Adrenal gland (tissue), 12 donors: ENCODE results near the gene CPLX4. TPM values are rescaled to one million over a fixed set of nuclear protein-coding genes. Genes with fewer than 3 reads are reported as not detected.

Source experiments
- DNase-seq, 7 donors: peaks; one replicate each; pipeline ENCODE4 v3.0.0-alpha.2; 2019 to 2020
- H3K27ac ChIP-seq, 5 donors: fragments of 200-600 bp; sonication (generic) in 4 of 5; 1 replicate in 3 of 5; 2 replicates in 2 of 5; pipeline versions ENCODE4 v1.5.1 to v1.8.0; 2016 to 2020; ENCODE audit warnings: mild to moderate bottlenecking in 1 of 5
- H3K27me3 ChIP-seq: fragments of 200-600 bp; 2 replicates; pipeline ENCODE4 v1.8.0; 2021
- H3K36me3 ChIP-seq, 2 donors: fragments of 200-600 bp; replicated peaks in 1 of 2; 1 replicate in 1 of 2; 2 replicates in 1 of 2; pipeline versions ENCODE4 v1.5.1 to v1.8.0; 2018 to 2022
- H3K4me1 ChIP-seq, 2 donors: fragments of 200-600 bp; replicated peaks in 1 of 2; 1 replicate in 1 of 2; 2 replicates in 1 of 2; pipeline versions ENCODE4 v1.5.1 to v1.8.0; 2018 to 2021
- H3K4me3 ChIP-seq, 4 donors: fragments of 200-600 bp; sonication (generic) in 3 of 4; one replicate each; pipeline ENCODE4 v1.5.1; 2016 to 2018
- H3K9me3 ChIP-seq, 3 donors: fragments of 200-600 bp; sonication (generic) in 1 of 3; replicated peaks in 1 of 3; 1 replicate in 2 of 3; 2 replicates in 1 of 3; pipeline versions ENCODE4 v1.5.1 to v1.8.0; 2016 to 2021
- CTCF ChIP-seq, 6 experiments: fragments of 450-650 bp in 4 of 6; fragments of 200-600 bp in 2 of 6; sonication (generic) in 1 of 6; IDR thresholded peaks; 1 replicate in 5 of 6; 2 replicates in 1 of 6; pipeline versions ENCODE4 v1.5.1 to v1.8.0; 2016 to 2021; ENCODE audit warnings: antibody characterized with exemption in 6 of 6, mild to moderate bottlenecking in 2 of 6, moderate library complexity in 1 of 6
- POLR2A ChIP-seq, 2 donors: fragments of 450-650 bp; IDR thresholded peaks; one replicate each; pipeline ENCODE4 v1.6.1; 2017; ENCODE audit warnings: antibody characterized with exemption in 2 of 2, mild to moderate bottlenecking in 2 of 2, moderate library complexity in 1 of 2
- WGBS, 4 donors: extraction: QIAGEN DNeasy Blood & Tissue Kit in 2 of 4; methylation state at CpG; one replicate each; pipeline versions ENCODE4 v1.1.5 to v1.1.7; 2013 to 2017; 5-methylcytosine and 5-hydroxymethylcytosine counted together
- intact Hi-C, 2 donors: fragments of 100-400 bp; cut with DNase I; formaldehyde crosslinking; loops; one replicate each; pipeline versions ENCODE4 v1.14.1 to v1.15.0; 2022 to 2023
- polyA plus RNA-seq, 3 donors: library from polyadenylated mRNA; stranded (reverse); fragments of 200-250 nt in 2 of 3; fragments of 350-450 nt in 1 of 3; fragmentation: Illumina TruSeq in 1 of 3; extraction: RNeasy Lipid Tissue Mini Kit (QIAGEN cat#74804) in 1 of 3; gene quantifications; one replicate each; pipeline ENCODE4 v1.2.3, GENCODE V29; 2013 to 2014
- total RNA-seq, 9 donors: library from RNA; depleted of rRNA in 4 of 9; stranded (reverse); fragments of >200 nt in 4 of 9; fragments of 120-200 nt in 1 of 9; fragmentation: NEBNext Ultra II Directional in 1 of 9; extraction: Animal tissue kit (Norgen Biotek cat#: 25700) in 1 of 9; gene quantifications; one replicate each; pipeline versions ENCODE4 v1.1.0 to v1.2.4, GENCODE V29; 2013 to 2023
- donor health status: healthy with polysubstance abuse.
- donor health status: Bipolar disorder and iron deficiency.
- donor health status: DM: yes; HTN: yes; CAD: no.
- donor health status: DM: no; HTN: no; CAD: no.
- donor health status: DM: no; HTN: no; CAD: no.
- donor health status: DM: yes; HTN: yes; CAD: no.

The CPLX4 gene
- total and polyA plus RNA-seq, 12 donors: 0.11 TPM; not detected in 11

- Histone ChIP-seq H3K27me3 (peaks cover 81% of the 10 kb centered on the region), H3K9me3 (no peaks in the 10 kb centered on the region), H3K4me1 (no peaks in the 10 kb centered on the region), H3K36me3 (no peaks in the 10 kb centered on the region), H3K27ac (no peak overlapping the region), H3K4me3 (no peak overlapping the region)
- no peak for DNase-seq
- WGBS, 4 donors: 6 to 25% (median 17%) methylated on average over 1 of the region's 1 CpG
- intact Hi-C loops: no loop called here
- no peak for TF ChIP-seq CTCF (IDR thresholded peaks at IDR 0.05)
- TF ChIP-seq POLR2A (IDR thresholded peaks at IDR 0.05): no peak
Observed at GRCh38 chr18:59266459-59266858, 52.0 kb downstream of the CPLX4 start.

- Histone ChIP-seq H3K27me3 (peaks cover 76% of the 10 kb centered on the region), H3K9me3 (no peaks in the 10 kb centered on the region), H3K36me3 (no peaks in the 10 kb centered on the region), H3K4me1 (no peaks in the 10 kb centered on the region), H3K27ac (no peak overlapping the region), H3K4me3 (no peak overlapping the region)
- DNase-seq: no peak
- 5 to 24% (median 8%) methylated on average over 7 to 12 of the region's 12 CpGs for WGBS, 4 donors
- TF ChIP-seq CTCF (IDR thresholded peaks at IDR 0.05) (no peak), POLR2A (IDR thresholded peaks at IDR 0.05) (no peak)
- intact Hi-C loops: no loop called here
Observed at GRCh38 chr18:59265974-59266369, 52.5 kb downstream of the CPLX4 start.

DNA sequence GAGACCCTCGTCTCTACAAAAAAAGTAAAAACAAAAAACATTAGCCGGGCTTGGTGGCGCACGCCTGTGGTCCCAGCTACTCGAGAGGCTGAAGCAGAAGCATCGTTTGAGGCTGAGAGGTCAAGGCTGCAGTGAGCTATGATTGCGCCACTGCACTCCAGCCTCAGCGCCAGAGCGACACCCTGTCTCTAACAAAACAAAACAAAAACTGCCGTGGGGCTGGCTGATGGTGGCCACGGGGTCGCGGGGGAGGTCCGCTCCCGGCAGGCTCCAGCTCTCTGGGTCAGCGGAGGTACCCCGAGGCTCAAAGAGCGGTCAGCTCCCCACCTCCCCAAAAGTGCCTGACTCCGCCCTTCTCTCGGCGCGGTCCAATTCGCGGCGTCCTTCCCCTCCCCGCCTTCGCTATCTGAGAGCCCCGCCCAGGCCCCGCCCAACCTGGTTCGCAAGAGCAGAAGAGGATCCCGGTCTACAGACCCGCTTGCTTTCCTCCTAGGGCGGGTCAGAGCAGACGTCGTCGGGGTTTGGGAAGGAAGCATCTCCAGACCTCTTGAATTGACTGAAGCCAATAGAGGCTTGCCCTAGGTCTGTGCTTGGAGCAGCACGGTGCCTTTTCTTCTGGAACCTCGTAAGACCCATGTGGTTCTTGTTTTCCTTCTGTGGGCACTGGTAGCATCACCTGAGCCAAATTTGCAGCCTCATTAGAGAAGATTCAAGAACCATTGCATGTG, 53.0 kb downstream of the CPLX4 start:
- Histone ChIP-seq H3K9me3 (no peaks in the 10 kb centered on the region), H3K27ac (no peak overlapping the region), H3K36me3 (no peaks in the 10 kb centered on the region), H3K4me1 (no peaks in the 10 kb centered on the region), H3K27me3 (peaks cover 71% of the 10 kb centered on the region), H3K4me3 (peak overlapping the region in 1 of 4 donors; percentile 36)
- WGBS, 4 donors: 2 to 4% (median 3%) methylated on average over 16 to 38 of the region's 38 CpGs
- DNase-seq: no peak
- TF ChIP-seq POLR2A (IDR thresholded peaks at IDR 0.05) (no peak), CTCF (IDR thresholded peaks at IDR 0.05) (no peak)
- intact Hi-C loops: no loop called here

- no peaks in the 10 kb centered on the region for H3K9me3 ChIP-seq
- intact Hi-C loops: no loop called here
- DNase-seq: no peak
- WGBS, 4 donors: 6 to 11% (median 6%) methylated on average over 21 to 41 of the region's 41 CpGs
- no peak overlapping the region for H3K27ac ChIP-seq
- TF ChIP-seq POLR2A (IDR thresholded peaks at IDR 0.05) (no peak), CTCF (IDR thresholded peaks at IDR 0.05) (no peak)
- H3K4me3 ChIP-seq: peak overlapping the region in 1 of 4 donors; percentile 36
- H3K4me1 ChIP-seq: no peaks in the 10 kb centered on the region
- no peaks in the 10 kb centered on the region for H3K36me3 ChIP-seq
- peaks cover 64% of the 10 kb centered on the region for H3K27me3 ChIP-seq
Observed at GRCh38 chr18:59264651-59265245, 53.7 kb downstream of the CPLX4 start.
